ENCODE results near the gene WEE2.
"Not testable (repeated sequence)": the region's sequence is repeated elsewhere in the genome, so short reads cannot be mapped to it uniquely, and the experiment has no call there.

Gene WEE2

GRCh38 chr7:141715794-141716689 is 7.9 kb downstream of the WEE2 start:
- no peak for DNase-seq

GRCh38 chr7:141717450-141717849 is 9.3 kb downstream of the WEE2 start:
- DNase-seq = no peak

- no peak for DNase-seq
Observed at GRCh38 chr7:141722529-141722928, 14.4 kb downstream of the WEE2 start.

GRCh38 chr7:141729020-141729419 is 20.9 kb downstream of the WEE2 start:
- no peak for DNase-seq

- no peak for DNase-seq
Observed at GRCh38 chr7:141731476-141732149, 23.5 kb downstream of the WEE2 start.

GRCh38 chr7:141737118-141737835 is 29.1 kb downstream of the WEE2 start:
- no peak for DNase-seq

- peak; percentile 92 for DNase-seq
Observed at GRCh38 chr7:141737836-141738591, 29.9 kb downstream of the WEE2 start, which contains the start of gene SSBP1. TSS of gene SSBP1 (plus strand) at chr7:141738358. CDS start at chr7:141739167, 809 bp downstream.

GRCh38 chr7:141738592-141739013 is 30.4 kb downstream of the WEE2 start:
- DNase-seq = no peak

GRCh38 chr7:141739250-141739649 is 31.1 kb downstream of the WEE2 start:
- DNase-seq = no peak

- DNase-seq = no peak
Observed at GRCh38 chr7:141742229-141742628, 34.1 kb downstream of the WEE2 start.

GRCh38 chr7:141744131-141744530 is 36.0 kb downstream of the WEE2 start:
- no peak for DNase-seq

- no peak for DNase-seq
Observed at GRCh38 chr7:141748396-141748795, 40.2 kb downstream of the WEE2 start.

- not testable (repeated sequence) for DNase-seq
Observed at GRCh38 chr7:141751904-141752303, 43.8 kb downstream of the WEE2 start.

GRCh38 chr7:141752634-141753033 is 44.5 kb downstream of the WEE2 start:
- DNase-seq = no peak

- no peak for DNase-seq
Observed at GRCh38 chr7:141754939-141755338, 46.8 kb downstream of the WEE2 start.

- no peak for DNase-seq
Observed at GRCh38 chr7:141763797-141764196, 55.6 kb downstream of the WEE2 start, which contains the start of gene TAS2R3. TSS of gene TAS2R3 (plus strand) at chr7:141764097. CDS start at chr7:141764159, 62 bp downstream.

GRCh38 chr7:141770083-141770583 is 62.0 kb downstream of the WEE2 start:
- not testable (repeated sequence) for DNase-seq

GRCh38 chr7:141776374-141776773 is 68.2 kb downstream of the WEE2 start, which contains the start of gene TAS2R4:
TSS of gene TAS2R4 (plus strand) at chr7:141776674. CDS start at chr7:141778489, 1,815 bp downstream.
- no peak for DNase-seq
